ENCODE measurements around the gene KIF16B. TPM values are rescaled to one million over a fixed set of nuclear protein-coding genes. Genes with fewer than 3 reads are reported as not detected.

Gene KIF16B
- total and polyA plus RNA-seq, 10 of the 15 experiments (the other 5 are each of a cell fraction or from before 2014, with no cell fraction given): 0.21 to 5.2 (median 3.0) TPM

DNA sequence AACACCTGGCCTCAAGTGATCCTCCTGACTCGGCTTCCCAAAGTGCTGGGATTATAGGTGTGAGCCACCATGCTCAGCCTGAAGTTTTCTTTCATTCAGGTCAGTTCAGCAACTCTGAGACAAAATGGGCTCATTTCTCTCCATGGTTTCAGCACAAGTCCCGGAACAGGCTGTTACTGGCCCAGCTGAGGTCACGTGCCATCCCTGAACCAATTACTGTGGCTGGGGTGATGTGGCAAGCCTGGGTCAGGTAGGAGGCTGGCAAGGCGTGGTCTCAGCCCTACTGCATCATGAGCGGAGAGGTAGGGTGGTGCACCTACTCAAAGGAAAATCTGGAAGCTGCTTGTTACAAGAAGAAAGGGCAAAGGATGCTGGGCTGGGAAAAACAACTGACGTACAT lies 326.4 kb downstream of the KIF16B start:
- H3K36me3 ChIP-seq (ENCODE audit: control insufficient read depth in 2 of 2, insufficient read depth in 2 of 2, low read length in 1 of 2): no peaks in the 10 kb centered on the region
- no peaks in the 10 kb centered on the region for H3K79me2 ChIP-seq (ENCODE audit: control insufficient read depth, insufficient read depth, low read length)
- peak; percentile 50; the same call in 1 of the 2 replicates for TF ChIP-seq NFYB (IDR thresholded peaks at IDR 0.05; ENCODE audit: insufficient read depth, low read depth, low read length)
- no peak for TF ChIP-seq SRF (IDR thresholded peaks at IDR 0.05; ENCODE audit: low read depth in 2 of 2, low read length in 2 of 2)
- TF ChIP-seq BHLHE40 (IDR thresholded peaks at IDR 0.05; ENCODE audit: borderline replicate concordance in 1 of 2, low read depth in 2 of 2, low read length in 1 of 2): 0 out of 4 replicates have a peak, but pooled peaks of 1 of the 2 experiments have one; percentile 7
- TF ChIP-seq YY1 (IDR thresholded peaks at IDR 0.05; ENCODE audit: low read depth, low read length): no peak
- no peak for TF ChIP-seq KDM1A (IDR thresholded peaks at IDR 0.05; ENCODE audit: borderline replicate concordance)
- TF ChIP-seq, protein P1, sequence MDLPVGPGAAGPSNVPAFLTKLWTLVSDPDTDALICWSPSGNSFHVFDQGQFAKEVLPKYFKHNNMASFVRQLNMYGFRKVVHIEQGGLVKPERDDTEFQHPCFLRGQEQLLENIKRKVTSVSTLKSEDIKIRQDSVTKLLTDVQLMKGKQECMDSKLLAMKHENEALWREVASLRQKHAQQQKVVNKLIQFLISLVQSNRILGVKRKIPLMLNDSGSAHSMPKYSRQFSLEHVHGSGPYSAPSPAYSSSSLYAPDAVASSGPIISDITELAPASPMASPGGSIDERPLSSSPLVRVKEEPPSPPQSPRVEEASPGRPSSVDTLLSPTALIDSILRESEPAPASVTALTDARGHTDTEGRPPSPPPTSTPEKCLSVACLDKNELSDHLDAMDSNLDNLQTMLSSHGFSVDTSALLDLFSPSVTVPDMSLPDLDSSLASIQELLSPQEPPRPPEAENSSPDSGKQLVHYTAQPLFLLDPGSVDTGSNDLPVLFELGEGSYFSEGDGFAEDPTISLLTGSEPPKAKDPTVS (IDR thresholded peaks at IDR 0.05; ENCODE audit: low read depth, low read length): no peak
- no peak overlapping the region for H2AFZ ChIP-seq (ENCODE audit: control insufficient read depth, low read depth, low read length)
- no peaks in the 10 kb centered on the region for H3K9me3 ChIP-seq (replicated peaks; ENCODE audit: control insufficient read depth, insufficient read depth, low read length)
- RAD21 ChIA-PET (ENCODE audit: unreplicated experiment): no interaction called here
- no peaks in the 10 kb centered on the region for H4K20me1 ChIP-seq (ENCODE audit: control insufficient read depth, insufficient read depth)
- SMC1A ChIA-PET (ENCODE audit: uncharacterized antibody, unreplicated experiment): interaction anchor here (0.8 kb wide), 1 partner anchor 229 kb away, joined by 3 read pairs; no protein-coding TSS in a partner anchor
- H3K27me3 ChIP-seq (replicated peaks in 1 of 2; ENCODE audit: control insufficient read depth in 2 of 2, insufficient read depth in 2 of 2, low read length in 1 of 2): no peaks in the 10 kb centered on the region
- no peak overlapping the region for H3K4me2 ChIP-seq (ENCODE audit: control insufficient read depth, insufficient read depth)
- 39% methylated on average over 6 of the region's 6 CpGs for WGBS (ENCODE audit: insufficient coverage, insufficient replicate concordance, low lambda C conversion rate, missing lambda C conversion rate)
- H3K27ac ChIP-seq (ENCODE audit: control insufficient read depth, insufficient read depth): no peak overlapping the region
- intact Hi-C loops (cut with micrococcal nuclease; ENCODE audit: unreplicated experiment): loop anchor here (10.0 kb wide), 1 partner anchor 542 kb away; no protein-coding TSS in a partner anchor
- CTCF ChIA-PET: no interaction called here
- no peaks in the 10 kb centered on the region for H3K4me1 ChIP-seq (ENCODE audit: control insufficient read depth, insufficient read depth, low read length)
- ATAC-seq (no peak), FAIRE-seq (no peak), DNase-seq (ENCODE audit: low read depth, low spot score) (no peak)
- H3K4me3 ChIP-seq: no peak overlapping the region
- in situ Hi-C loops (cut with MboI): no loop called here
- POLR2A ChIA-PET: no interaction called here
- H3K9ac ChIP-seq (ENCODE audit: control insufficient read depth, insufficient read depth, low read length): no peak overlapping the region
- BruUV-seq (replicated peaks): no TSS peak

All from GM12878 (cell line).